NCI-H146 treated with DMSO at 0.1 percent for 48 hours (cell line): ENCODE measurements around the gene CCDC127.
"Not testable (repeated sequence)": the region's sequence is repeated elsewhere in the genome, so short reads cannot be mapped to it uniquely, and the experiment has no call there.

Experiments
- DNase-seq: peaks from one replicate; lab custom pipeline; 2025; ENCODE audit not compliant: unreplicated experiment; lab: John Stamatoyannopoulos, UW

Gene CCDC127

DNA sequence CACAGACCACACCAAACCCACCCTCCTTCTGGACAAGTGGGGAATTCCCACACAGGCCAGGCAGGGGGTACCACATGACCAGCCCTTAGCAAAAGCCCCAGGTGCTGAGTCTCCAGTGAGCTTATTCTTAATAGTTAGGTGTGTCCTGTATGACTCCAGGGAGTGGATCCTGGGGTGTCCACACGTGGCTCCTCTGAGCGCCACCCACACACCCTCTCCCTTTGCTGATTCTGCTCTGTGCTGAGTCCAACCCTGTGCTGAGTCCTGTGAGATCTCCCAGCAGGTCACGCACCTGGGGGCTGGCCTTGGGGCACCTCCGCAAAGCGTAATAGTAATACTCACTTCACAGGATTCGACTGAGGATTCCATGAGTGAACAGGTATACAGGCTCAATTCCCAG, 14.0 kb downstream of the CCDC127 start:
- no peak for DNase-seq

DNA sequence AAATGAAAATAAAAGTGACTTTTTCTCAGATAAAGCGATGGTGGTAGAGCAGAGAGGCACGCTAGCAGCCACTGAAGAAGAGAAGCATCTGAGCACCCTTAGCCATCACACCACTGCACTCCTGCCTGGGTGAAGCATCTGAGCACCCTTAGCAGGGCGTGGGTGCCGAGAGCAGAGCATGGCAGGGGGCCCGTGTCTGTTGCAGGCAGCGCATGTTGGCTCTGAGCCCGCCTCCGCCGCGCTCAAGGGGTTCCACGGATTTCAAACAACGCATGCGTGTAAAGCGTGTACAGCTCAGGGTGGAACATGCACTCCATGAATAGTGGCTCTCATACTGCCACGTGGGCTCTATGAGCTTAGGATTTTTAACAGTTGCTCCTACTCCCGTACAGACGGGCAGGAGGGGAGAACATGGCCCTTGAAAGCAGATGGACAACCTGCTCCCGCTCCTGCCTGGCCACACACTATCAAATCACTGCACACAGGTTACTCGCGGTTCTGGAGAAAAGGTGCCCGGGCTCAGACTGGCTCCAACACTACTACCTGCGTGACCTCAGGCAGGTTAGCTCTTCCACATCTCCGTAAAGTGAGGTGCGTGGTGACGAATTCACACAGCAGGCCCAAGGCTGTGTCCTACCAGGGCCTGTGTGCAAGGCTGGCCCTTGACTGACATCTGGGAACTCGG, 14.6 kb downstream of the CCDC127 start:
- no peak for DNase-seq

DNA sequence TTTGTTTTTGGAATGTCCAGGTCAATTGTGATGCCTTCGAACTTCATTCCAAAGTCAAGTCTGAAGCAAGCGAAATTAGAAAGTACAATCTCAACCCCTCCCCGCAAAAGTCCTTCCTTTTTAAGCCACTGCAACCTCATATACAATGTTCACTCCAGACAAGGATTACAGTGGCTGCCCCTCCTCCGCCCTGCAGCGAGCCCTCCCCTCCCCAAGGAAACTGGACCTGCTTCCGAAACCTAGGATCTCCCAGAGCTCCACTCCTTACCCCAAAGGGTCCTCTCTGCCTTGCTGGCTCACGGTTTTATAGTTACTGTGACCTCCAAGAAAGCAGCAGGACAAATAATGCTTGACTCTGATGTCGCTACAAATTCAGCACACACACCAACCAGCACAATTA, 16.3 kb downstream of the CCDC127 start:
- DNase-seq = no peak

DNA sequence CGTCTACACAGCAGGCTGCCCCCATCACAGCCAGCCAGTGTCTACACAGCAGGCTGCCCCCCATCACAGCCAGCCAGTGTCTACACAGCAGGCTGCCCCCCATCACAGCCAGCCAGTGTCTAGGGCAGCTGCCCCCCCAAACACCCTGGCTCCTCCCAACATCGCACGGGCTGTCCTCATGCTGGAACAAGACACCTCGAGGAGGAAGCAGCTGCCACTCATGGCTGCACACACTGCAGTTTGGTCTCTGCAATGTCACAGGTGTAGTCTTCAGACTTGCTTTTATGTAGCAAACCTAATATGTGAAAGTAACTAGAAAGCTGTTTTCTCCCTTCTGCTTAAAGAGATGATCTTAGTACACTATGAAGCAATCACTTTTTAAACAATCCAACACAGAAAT, 17.0 kb downstream of the CCDC127 start:
- no peak for DNase-seq

DNA sequence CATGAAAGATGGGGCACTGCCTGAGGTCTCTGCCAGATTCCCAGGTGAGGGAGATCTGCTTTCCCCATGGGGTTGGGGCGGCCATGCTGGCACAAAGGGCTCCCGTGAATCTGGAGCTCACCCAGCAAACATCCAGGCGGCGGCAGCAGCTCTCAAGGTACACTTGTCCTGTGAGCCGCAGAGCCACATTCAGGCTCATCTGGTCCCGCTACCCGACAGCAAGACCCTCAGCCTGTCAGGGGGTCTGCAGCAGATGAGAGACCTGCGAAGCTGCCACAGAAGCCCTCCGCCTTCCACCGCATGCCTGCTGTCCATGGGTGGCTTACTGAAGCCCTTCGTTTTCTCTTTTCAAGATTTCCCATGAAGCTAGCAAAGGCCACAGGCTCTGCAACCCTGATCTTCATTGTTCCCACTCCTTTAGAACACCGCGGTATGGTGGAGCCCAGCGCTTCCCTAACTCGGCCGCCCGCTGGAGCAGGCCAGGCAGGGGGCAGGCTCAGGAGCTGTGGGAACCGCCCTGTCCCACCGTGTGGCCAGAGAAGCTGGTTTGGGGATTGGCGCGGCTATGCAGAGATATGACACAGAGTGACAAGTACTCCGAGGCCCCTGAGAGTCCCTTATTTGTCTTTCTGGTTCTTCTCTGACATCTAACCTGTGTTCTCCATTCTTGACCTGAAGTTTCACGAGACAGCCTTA, 17.9 kb downstream of the CCDC127 start:
- DNase-seq = no peak

DNA sequence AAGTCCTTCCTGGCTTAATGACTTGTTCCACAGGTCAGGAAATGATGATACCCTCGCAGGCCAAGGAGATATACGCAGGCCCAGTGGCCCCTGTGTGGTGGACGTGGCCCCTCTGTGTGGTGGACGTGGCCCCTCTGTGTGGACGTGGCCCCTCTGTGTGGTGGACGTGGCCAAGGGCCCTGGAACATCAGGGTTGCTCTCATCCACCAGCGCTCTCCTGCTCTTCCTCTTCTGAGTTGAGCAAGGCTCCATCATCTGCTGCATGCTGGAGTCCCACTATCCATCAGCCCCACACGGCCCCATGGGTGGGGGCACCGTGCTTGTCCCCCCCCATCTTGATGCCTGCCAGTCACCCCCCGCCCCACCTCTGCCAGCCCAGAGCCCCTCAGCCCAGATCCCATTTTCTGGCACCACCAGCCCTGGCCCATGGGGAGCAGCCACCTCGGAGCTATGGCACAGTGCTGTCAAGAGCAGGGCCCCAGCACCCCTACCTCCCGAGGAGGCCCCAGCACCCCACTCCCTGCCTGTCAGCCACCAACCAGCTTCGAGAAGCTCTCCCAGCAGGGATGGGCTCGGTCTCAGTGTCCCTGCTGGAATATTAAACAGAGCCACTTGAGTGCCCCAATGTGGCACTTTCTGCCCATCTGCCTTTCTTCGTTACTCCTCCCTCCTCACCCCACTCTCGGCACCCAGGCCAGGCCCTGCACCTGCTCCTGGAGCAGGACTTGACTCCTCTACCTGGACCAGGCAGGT, 18.6 kb downstream of the CCDC127 start:
- DNase-seq = no peak

DNA sequence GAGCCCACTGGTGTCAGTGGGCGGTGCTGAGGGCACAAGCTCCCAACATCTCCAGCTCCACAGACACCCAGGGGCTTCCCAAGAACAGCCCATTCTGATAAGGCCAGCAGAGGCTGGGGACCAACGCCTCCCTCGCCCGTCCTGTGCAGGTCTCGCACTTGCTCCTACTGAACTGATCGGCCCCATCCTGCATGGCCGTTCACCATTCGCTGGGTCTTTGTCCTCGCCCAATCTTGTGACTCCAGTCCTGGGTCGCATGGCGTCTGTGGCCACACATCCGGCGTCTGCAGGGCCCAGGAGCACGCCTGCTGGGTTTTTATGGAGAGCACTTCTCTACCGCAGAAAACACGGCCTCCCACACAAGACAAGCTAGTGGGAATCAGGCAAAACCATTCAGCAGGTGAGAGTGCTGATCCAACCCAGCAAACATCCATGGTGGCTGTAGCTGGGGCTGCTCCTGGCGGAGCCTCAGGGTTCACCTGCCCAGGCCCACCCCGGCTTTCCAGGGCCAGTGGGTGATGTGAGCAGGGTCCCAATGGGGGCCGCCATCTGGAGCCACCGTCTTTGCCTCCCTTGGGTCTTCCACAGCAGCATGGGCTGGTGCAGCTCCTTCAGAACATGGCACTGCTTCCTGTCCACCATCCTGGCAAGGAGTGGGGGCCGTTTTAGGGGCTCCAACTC, 19.3 kb downstream of the CCDC127 start:
- DNase-seq = no peak

DNA sequence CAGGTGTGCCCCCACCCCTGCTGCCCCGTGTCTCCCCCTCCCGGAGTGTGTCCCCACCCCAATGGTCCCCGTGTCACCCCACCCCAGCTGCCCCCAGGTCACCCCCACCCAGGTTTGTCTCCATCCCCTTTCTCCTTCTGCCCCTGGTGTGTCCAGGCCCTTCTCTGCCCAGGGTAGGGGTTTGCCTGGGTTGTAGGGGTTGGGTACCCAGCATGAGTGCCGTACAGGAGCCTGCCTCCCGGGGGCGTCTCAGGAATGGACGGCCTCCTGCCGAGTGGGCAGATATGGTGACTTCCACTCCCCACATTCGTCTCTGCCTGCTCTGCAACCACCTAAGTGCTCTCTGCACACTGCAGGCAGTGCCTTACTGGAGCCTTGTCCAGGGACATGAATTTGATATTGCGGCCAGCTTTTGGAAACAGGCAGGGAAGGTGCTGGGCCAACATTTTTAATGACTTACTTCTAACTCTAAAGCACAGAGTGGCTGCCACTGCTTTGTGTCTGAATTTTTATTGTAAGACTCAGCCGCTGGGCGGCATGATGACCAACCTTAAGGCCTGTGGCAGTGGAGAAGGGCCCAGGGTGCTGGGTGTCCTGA, 20.0 kb downstream of the CCDC127 start:
- no peak for DNase-seq

DNA sequence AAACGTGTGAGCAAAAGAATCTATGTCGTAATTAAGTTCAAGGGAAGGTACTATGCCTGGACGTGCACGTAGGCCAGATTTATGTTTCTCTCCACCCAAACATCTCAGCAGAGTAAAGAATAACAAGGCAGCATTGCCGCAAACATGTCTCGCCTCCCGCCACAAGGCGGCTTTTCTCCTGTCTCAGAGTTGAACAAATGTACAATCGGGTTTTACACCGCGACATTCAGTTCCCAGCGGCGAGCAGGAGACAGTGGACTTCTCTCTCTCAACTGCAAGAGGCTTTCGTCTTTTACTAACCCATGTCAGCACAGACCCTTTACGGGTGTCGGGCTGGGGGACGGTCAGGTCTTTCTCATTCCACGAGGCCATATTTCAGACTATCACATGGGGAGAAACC, 20.9 kb downstream of the CCDC127 start:
- not testable (repeated sequence) for DNase-seq

DNA sequence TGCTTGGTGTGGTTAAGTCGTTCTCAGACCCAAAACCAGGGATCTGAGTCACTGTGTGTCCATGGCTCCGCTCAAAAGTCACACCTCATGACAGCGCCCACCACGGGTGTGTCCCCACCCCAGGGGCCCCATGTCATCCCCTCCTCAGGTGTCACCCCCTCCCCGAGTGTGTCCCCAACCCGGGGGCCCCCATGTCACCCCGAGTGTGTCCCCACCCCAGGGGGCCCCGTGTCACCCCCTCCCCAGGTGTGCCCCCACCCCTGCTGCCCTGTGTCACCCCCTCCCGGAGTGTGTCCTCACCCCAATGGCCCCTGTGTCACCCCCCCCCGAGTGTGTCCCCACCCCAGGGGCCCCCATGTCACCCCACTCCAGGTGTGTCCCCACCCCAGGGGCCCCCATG, 21.6 kb downstream of the CCDC127 start:
- DNase-seq = no peak

DNA sequence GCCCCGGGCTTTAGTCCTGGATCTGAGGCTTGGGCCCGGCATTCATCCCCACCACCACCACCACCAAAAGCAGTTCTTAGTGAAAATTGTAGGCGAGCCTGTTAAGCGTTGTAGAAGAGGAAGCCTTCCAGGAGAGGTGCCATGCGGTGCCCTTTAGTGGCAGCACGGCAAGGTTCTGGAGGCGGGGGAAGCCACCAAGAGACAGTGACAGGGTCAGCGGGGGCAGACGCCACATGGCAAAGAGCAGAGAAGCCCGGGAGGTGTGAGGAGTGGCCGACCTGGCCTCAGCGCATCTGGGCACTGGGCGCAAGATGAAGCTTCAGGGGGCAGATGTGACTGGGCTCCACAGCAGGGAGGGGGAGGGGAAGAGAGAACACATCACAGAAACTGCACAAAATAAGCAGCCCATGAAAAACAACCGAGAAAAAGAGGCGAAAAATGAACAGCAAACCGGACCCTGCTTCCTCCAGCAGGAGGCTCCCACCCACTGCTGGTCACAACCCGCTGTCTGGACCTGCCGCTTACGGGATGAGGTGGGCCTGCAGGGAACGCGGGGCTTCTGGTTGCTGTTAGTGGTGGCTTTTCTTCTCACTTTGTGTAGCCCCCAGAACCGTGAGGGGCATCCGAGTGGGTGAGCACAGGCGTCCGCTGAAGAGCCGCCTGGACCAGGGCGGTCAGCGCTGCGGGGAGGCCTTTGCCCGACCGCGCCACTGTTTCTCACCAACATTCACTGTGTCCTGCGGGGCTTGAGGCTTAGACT, 22.4 kb downstream of the CCDC127 start:
- no peak for DNase-seq

DNA sequence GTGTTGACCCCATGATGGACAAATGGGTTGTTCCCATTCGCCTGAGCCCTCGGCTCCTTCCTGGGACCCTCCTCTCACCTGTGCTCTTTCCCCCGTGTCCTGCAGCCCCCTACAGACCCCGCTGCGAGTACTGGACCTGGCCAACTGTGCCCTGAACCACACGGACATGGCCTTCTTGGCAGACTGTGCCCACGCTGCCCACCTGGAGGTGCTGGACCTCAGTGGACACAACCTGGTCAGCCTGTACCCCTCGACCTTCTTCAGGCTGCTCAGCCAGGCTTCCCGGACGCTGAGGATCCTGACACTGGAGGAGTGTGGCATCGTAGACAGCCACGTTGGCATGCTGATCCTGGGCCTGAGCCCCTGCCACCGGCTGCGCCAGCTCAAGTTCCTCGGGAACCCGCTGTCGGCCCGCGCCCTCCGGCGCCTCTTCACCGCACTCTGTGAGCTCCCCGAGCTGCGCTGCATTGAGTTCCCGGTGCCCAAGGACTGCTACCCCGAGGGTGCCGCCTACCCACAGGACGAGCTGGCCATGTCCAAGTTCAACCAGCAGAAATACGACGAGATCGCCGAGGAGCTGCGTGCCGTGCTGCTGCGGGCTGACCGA, 23.2 kb downstream of the CCDC127 start:
- DNase-seq = no peak

DNA sequence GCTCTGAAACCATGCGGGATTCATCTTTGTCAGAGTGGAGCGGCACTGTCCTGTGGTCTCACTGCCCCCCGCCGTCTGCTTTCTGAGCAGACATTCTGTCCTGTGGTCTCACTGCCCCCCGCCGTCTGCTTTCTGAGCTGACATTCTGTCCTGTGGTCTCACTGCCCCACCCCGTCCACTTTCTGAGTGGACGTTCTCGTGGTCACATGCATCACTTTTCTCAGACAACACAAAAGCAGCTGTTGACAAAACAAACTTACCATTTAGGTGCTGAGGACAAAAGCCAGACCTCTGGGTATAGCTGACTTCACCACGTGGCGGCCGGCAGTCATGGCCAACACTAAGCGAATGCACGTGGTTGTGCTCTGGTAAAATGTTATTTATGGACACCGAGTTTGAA, 23.9 kb downstream of the CCDC127 start:
- no peak for DNase-seq

DNA sequence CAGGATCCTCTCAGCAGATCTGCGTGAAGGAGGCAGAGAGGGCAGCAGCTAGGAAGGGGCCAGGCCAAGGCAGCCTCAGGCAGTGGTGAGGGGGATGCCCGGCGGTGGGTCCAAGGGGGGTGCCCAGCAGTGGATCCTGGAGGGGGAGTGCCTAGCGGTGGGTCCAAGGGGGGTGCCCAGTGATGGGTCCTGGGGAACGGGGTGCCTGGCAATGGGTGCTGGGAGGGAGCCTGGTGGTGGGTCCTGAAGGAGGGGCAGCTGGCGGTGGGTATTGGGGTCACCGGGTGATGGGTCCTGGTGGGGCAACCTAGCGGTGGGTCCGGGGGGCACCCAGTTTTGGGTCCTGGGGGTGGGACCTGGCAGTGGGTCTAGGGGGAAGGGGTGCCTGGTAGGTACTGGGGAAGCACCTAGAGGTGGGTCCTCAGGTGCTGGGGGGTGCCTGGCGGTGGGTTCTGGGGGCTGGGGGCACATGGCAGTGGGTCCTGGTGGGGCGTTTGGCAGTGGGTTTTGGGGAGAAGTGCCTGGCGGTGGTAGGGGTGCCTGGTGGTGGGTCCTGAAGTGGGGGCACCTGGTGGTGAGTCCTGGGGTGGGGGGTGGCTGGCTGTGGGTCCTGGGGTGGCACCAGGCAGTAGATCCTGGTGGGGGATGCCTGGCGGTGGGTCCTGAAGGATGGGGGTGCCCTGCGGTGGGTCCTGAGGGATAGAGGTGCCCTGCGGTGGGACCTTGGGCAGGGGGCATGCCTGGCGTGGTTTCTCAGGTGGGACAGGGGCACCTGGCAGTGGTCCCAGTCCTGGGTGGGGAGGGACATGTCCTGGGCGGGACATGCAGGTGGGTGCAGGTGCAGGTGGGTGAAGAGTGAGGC, 24.8 kb downstream of the CCDC127 start:
- no peak for DNase-seq

DNA sequence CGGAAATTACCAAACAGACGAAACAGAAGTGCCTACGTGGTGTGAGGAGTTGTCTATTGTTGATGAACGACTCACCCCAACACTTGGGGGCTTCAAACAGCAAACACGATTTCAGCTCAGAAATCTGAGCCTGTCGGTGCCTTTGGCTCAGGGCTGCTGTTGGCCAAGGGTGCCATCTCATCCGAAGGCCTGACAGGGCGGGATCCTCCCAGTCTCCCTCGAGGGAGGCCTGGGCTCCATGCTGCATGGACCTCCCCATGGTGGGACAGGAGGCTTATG, 25.3 kb downstream of the CCDC127 start:
- DNase-seq = no peak

DNA sequence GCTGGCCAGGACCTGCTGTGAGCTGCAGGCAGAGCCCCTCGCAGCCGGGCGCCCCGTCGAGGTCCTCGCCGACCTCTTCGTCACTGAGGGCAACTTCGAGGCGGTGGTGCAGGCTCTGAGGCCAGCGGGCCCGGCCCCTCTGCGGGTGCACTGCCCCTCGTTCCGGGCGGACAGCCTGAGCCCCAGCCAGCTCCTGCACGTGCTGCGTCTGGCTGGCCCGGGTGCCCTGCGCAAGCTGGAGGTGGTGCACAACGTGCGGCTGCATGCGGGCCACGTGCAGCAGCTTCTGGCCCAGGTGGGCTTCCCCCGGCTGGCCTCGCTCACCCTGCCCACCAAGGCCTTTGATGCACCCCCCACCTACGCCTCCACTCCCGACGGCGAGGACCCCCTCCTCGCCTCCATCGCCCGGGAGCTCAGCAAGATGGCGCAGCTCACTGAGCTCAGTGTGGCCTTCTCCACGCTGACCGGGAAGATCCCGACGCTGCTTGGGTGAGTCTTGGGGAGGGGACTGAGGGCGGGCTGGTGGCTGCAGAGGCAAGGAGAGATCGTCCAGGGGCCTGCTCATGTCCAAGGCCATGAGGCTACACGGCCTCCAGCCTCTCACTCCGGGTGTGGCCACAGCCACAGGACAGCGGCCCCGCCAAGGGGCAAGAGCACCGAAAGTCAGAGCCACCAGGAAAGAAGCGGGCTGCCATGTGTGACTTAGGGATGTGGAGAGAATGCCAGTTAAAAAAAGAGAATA, 25.8 kb downstream of the CCDC127 start:
- DNase-seq = no peak

DNA sequence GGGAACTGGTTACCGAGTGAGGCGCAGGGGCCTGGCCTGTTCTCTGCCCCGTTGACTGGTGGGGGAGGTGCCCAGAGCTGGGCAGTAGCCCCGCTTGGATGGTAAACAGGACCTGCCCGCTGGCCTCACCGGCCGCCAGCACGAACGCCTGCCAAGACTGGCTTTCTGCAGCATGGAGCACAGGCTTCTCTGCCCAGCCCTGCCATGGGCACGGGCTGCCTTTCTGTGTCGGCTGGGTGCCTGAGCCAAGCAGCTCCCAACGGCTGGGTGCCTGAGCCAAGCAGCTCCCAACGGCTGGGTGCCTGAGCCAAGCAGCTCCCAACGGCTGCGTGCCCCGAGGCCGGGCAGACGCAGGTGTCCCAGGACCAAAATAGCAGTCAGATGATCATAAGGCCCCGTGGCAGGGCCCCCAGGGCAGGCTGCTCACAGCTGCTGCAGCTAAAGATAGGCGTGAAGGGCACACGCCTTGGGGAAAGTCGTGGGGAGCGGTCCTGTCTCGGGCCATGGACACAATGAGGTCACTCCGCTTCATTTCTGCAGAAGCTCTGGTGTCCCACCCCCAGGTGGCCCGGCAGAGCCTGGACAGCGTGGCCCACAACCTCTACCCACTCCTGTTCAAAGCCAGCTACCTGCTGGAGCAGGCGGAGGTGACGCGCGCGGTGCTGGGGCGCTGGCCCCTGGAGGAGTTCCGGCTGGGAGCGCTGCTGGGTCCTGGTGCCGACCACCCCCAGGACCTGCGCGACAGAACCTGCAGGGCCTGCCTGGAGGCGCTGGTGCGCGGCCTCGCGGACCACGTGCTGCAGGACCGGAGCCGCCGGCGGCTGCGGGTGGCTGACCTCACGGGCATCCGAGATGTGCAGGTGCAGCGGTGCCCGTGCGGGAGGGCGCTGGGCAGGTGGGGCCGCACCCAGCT, 26.7 kb downstream of the CCDC127 start, which contains the start of gene LRRC14B:
LRRC14B (plus strand) TSS at position 460 of the 913 bp plus-strand sequence; CDS start at position 504, 44 bp downstream.
- DNase-seq = peak; percentile 54
